WI38 (cell line): ENCODE data around the gene GHR.

Experiments
- H3K4me3 ChIP-seq: 2 replicates; pipeline ENCODE4 v1.5.1; 2011; ENCODE audit warnings: low read depth, mild to moderate bottlenecking, control low read depth, low read length
- CTCF ChIP-seq: IDR thresholded peaks from 2 replicates; pipeline ENCODE4 v1.5.1; 2012; ENCODE audit warnings: low read depth, mild to moderate bottlenecking, control low read depth, low read length

The GHR gene

DNA sequence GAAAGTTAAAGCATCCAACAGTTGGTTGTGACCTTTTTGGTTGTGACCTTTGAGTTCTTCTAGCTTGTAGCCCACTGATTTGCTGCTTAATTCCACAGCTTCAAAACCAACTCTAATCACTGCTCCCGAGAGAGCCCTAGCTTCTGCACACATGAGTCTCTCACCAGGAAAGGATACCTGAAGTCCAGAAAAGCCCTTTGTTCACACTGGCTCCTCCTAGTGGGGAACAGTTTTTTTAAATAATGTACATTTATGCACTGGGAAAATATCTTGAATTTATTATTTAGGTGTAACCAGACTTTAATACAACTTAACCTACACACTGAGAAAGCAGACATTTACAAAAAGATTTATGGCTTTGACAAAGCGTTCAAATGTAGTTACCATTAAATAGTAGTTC, 213.2 kb downstream of the GHR start:
- no peak overlapping the region for H3K4me3 ChIP-seq
- no peak for TF ChIP-seq CTCF

DNA sequence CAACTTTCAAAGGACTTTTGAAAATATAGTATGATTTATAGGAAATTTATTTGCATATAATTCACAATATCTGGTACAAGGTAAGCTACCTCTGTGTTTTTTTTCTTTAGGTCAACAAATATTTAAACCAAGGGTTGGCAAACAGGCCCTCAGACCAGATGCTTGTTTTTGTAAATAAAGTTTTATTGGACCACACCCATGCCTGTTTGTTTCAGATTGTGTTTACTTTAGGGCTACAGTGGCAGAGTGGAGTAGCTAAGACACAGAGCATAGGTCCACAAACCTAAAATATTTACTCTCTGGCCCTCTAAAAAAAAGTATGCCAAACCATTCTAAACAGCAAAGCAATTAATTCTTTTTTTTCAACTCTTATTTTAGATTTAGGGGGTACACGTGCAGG, 213.7 kb downstream of the GHR start:
- no peak overlapping the region for H3K4me3 ChIP-seq
- no peak for TF ChIP-seq CTCF

DNA sequence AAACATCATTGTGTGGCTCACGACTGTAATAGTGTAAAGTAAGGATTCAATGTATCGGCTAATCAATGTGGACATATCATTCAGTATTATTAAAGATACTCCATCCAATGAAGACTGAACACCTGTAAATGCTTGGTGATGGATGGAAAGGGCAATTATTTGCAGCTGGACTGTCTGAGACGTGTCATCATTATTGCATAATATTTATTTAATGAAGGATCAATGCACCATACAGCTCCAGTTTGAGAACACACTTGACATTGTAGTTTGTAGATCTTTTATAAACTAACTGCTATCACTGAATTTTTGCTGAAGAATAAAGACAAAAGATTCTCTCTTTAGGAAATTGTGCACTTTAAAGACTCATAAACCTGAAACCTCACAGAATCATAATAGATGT, 215.7 kb downstream of the GHR start:
- no peak for TF ChIP-seq CTCF
- no peak overlapping the region for H3K4me3 ChIP-seq

DNA sequence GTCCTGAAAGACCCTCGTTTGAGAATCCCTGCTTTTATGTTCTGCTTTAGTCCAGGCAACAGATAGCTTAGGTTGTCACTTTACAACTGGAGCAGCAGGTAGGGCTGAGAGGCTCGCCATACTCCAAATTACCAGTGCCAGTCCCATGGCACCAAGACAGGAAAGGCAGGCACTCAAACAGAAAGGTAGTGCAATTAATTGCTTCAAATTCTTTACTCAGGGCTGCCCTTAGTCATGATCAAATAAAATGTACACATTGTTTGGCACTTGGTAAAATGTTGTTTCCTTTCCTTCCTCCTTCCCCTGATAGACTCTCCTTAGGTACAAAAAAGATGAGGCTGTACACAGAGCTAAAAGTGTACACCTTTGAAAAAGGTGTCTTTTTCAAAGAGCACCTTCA, 217.6 kb downstream of the GHR start:
- TF ChIP-seq CTCF: no peak
- no peak overlapping the region for H3K4me3 ChIP-seq

- no peak for TF ChIP-seq CTCF
Measured at GRCh38 chr5:42641336-42642005, 218.2 kb downstream of the GHR start.

DNA sequence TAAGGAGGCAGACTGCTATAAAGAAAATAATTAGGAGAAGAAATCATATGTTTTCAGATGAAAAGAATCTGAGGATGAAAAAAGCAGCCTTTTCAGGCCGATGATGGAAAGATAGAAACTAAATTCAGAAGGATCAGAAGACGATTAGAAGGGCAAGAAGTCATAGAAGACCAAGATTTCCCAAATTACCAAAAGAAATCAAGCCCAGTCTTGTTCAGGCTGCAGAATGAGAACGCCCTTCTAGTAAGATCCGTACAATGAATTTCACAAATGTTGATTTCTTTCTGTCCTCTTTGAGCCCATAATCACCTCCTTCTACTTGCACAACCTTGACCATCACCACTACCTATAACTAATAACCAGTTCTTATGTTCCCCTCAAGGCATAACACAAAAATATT, 218.8 kb downstream of the GHR start:
- TF ChIP-seq CTCF: no peak
- H3K4me3 ChIP-seq: no peak overlapping the region

More at GRCh38 chr5:42641336-42642005, 218.2 kb downstream of the GHR start:
- no peak overlapping the region for H3K4me3 ChIP-seq

DNA sequence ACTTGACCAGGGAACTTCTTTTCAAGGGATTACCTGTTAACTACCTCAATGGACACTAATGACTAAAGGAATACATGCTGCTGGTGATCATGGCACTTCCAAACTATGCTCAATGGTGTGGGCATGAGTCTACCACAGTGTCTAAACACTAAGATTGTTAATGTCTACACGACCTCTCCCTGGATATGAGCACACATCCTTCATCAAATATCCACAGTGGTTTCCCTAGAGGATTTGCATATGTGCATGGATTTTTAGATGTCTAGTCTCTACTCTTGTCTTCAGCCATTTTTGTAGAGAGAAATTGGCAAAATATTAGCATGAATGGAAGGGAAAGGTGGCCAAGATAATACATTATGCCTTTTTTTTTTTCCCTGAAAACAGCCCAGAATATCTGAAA, 220.1 kb downstream of the GHR start:
- no peak overlapping the region for H3K4me3 ChIP-seq
- no peak for TF ChIP-seq CTCF
